Cardiac muscle cell (in vitro differentiated cells and primary cell): ENCODE results near the gene TEPSIN. TPM values are rescaled to one million over a fixed set of nuclear protein-coding genes. Genes with fewer than 3 reads are reported as not detected.

Source experiments
- DNase-seq, 2 donors: peaks; one replicate each; pipeline versions ENCODE4 v3.0.0 to v3.0.0-alpha.2; 2010 to 2017; ENCODE audit warnings: low read depth in 1 of 2, low spot score in 1 of 2
- H3K27ac ChIP-seq: fragments of 200-600 bp; sonication (generic); 2 replicates; pipeline ENCODE4 v1.5.1; 2016
- H3K27me3 ChIP-seq: fragments of 200-600 bp; sonication (generic); 2 replicates; pipeline ENCODE4 v1.6.0; 2016; ENCODE audit warnings: control low read depth
- H3K36me3 ChIP-seq: fragments of 200-600 bp; sonication (generic); 2 replicates; pipeline ENCODE4 v1.5.1; 2016; ENCODE audit warnings: control low read depth
- H3K4me1 ChIP-seq: fragments of 200-600 bp; sonication (generic); 2 replicates; pipeline ENCODE4 v1.8.1; 2017; ENCODE audit warnings: low read depth, mild to moderate bottlenecking, mixed run types
- H3K4me3 ChIP-seq: fragments of 200-600 bp; sonication (generic); 2 replicates; pipeline ENCODE4 v1.5.1; 2016; ENCODE audit warnings: mild to moderate bottlenecking
- H3K9me3 ChIP-seq: fragments of 200-600 bp; sonication (generic); 2 replicates; pipeline ENCODE4 v1.5.1; 2017; ENCODE audit warnings: low read depth, mild to moderate bottlenecking, control low read depth
- polyA plus RNA-seq: library from polyadenylated mRNA; unstranded; fragments of >200 nt; fragmentation: Nextera tagmentation; extraction: Ambion mirVana; gene quantifications from 2 replicates; pipeline ENCODE4 v1.2.1, GENCODE V29; 2016
- total RNA-seq: library from RNA; depleted of rRNA; stranded (reverse); fragments of >200 nt; gene quantifications from 2 replicates; pipeline ENCODE4 v1.2.3, GENCODE V29; 2016
- TF ChIP-seq, protein P1 (sequence below): IDR thresholded peaks from 2 replicates; pipeline ENCODE4 v1.5.1; 2012; ENCODE audit warnings: low read depth, mild to moderate bottlenecking, low read length

Gene TEPSIN
- total and polyA plus RNA-seq, 2 experiments from 2014 or later, result 34.8 to 52.5 TPM

DNA sequence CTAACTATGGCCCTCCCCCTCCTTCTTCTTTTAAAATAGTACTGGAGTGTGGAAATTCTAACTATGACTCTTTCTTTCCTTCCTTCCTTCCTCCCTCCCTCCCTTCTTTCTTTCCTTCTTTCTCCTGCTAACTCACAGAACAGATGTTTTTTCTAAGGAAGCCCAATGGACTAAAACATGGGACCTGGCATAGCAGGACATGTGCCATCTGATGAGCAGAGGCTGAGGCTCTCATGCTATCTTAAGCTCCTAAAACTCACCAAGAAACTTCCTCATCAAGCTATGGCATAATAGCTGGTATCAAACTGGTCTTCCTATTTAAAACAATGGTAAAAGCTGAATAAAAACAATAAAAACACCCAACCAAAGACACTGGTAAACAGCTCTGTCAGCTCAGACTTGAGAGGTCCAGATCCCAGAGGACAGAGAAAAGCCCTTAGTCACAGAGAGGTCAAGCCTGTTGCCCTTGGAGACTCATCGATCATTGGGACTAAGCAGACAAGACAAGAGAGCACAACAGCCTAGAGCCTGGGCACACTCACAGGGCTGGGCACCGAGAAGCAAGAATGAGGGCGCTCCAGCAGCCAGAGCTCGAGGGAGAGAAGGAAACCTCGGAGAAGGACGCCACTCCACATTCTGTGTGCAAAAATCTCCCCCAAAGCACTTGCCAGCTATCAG, 28.7 kb upstream of the TEPSIN start:
- Histone ChIP-seq H3K4me3 (no peak overlapping the region), H3K4me1 (no peaks in the 10 kb centered on the region), H3K9me3 (no peaks in the 10 kb centered on the region), H3K36me3 (peaks cover 6% of the 10 kb centered on the region), H3K27ac (no peak overlapping the region), H3K27me3 (no peaks in the 10 kb centered on the region)
- TF ChIP-seq, protein P1, sequence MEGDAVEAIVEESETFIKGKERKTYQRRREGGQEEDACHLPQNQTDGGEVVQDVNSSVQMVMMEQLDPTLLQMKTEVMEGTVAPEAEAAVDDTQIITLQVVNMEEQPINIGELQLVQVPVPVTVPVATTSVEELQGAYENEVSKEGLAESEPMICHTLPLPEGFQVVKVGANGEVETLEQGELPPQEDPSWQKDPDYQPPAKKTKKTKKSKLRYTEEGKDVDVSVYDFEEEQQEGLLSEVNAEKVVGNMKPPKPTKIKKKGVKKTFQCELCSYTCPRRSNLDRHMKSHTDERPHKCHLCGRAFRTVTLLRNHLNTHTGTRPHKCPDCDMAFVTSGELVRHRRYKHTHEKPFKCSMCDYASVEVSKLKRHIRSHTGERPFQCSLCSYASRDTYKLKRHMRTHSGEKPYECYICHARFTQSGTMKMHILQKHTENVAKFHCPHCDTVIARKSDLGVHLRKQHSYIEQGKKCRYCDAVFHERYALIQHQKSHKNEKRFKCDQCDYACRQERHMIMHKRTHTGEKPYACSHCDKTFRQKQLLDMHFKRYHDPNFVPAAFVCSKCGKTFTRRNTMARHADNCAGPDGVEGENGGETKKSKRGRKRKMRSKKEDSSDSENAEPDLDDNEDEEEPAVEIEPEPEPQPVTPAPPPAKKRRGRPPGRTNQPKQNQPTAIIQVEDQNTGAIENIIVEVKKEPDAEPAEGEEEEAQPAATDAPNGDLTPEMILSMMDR, result no peak
- no peak for DNase-seq

GRCh38 chr17:81265576-81265975, 26.7 kb upstream of the TEPSIN start:
- Histone ChIP-seq H3K27ac (no peak overlapping the region), H3K4me3 (no peak overlapping the region), H3K9me3 (no peaks in the 10 kb centered on the region), H3K36me3 (peaks cover 6% of the 10 kb centered on the region), H3K4me1 (no peaks in the 10 kb centered on the region), H3K27me3 (no peaks in the 10 kb centered on the region)
- TF ChIP-seq, protein P1, result no peak
- no peak for DNase-seq

DNA sequence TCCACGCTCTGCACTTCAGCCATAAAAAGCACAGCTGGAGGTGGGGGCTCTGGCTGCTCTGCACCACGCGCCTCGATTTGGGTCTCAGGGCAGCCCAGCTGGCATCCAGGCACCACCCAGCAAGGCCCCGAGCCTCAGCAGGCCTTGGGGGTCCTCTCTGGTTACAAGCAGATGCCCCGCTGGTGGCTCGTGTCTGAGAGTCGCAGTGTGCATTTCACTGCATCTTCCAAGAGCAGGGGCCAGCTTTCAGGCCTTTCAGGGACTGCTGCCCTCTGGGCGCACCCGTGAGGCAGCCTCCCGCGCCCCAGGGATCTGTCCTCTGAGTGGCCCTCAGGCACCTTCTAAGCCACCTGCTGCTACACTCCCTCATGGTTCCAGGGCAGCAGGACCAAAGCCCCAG, 25.8 kb upstream of the TEPSIN start:
- TF ChIP-seq, protein P1, result no peak
- no peak for DNase-seq
- Histone ChIP-seq H3K4me1 (no peaks in the 10 kb centered on the region), H3K9me3 (no peaks in the 10 kb centered on the region), H3K27ac (no peak overlapping the region), H3K36me3 (peaks cover 6% of the 10 kb centered on the region), H3K27me3 (no peaks in the 10 kb centered on the region), H3K4me3 (no peak overlapping the region)

DNA sequence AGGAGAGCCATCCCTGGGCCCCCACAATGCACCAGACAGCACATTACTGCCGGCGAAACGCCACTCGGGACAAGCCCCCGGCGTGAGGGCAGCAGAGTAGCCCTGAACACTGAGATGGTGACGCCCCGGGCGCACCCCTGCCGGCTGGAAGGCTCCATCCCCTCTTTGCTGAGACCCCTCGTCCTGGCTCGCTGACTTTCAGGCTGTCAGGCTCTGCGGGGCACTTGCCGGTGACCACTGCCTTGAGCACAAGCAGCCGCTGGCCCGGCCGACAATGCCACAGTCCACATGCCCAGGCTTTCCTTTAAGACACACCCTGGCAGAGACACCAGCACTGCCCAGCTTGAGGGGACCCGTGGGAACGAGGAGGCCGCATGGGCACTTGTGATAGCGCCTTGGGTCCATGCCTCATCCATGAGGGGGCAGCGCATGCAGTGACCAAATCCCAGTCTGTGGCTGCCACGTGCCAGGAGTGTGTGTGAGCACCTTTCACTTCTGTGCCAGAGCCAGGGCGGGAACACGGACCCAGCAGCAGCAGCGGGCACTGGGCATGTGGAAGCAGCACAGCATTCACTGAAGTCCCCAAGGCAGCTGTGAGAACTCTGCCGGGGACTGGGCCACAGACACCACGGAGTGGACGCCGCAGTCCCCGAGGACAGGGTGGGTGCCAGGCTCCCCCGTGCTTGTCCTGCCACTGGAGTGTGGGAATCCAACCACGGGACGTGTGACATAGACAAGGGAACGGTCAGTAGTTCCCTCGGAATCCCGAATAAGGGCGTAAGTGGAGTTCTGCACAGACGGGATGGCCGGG, 24.7 kb upstream of the TEPSIN start:
- Histone ChIP-seq H3K9me3 (no peaks in the 10 kb centered on the region), H3K4me3 (no peak overlapping the region), H3K36me3 (peaks cover 2% of the 10 kb centered on the region), H3K27ac (no peak overlapping the region), H3K27me3 (no peaks in the 10 kb centered on the region), H3K4me1 (no peaks in the 10 kb centered on the region)
- DNase-seq, result no peak
- TF ChIP-seq, protein P1, result no peak

DNA sequence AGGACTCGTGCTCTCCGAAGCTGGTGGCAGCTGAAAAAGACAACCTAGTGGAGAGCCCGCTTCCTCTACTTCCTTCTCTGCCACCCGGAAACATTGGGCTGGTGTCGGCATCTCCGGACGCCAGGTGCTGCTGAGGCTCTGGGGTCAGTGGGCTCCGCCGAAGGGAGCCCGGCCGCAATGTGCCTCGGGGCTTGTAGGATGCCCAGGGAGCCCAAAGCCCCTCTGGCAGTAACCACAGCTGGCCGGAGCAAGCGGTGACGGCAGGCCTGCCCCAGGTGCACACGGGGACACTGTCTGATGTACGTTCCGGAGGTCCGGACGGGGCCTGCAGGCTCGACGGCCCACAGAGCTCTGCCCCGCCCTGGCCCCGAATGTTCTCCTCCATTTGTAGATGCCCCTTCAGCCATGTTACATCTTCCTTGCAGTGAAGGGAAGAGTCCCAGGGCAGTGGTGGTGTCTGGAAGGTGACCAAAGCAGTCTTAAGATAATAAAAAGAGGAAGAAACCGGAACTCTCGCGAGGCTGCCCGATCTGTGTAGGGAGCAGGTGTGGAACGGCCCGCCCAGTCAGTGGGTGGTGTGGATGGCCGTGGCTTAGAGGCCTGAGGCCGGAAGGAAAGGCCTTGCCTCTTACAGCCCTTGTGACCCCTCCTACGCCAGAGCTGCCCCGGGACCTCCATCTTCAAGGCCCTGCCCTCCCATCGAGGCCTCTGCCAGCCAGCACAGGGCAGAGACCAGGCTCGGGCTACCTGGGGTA, 22.9 kb upstream of the TEPSIN start:
- Histone ChIP-seq H3K4me3 (no peak overlapping the region), H3K27ac (no peak overlapping the region), H3K4me1 (no peaks in the 10 kb centered on the region), H3K36me3 (no peaks in the 10 kb centered on the region), H3K9me3 (no peaks in the 10 kb centered on the region), H3K27me3 (no peaks in the 10 kb centered on the region)
- DNase-seq, result no peak
- TF ChIP-seq, protein P1, result no peak
